ENCODE results near the gene PLA2G4F. TPM values are rescaled to one million over a fixed set of nuclear protein-coding genes. Genes with fewer than 3 reads are reported as not detected.

PLA2G4F gene
- total RNA-seq, 2 donors from 2014 or later, result 1.6 to 2.0 TPM

DNA sequence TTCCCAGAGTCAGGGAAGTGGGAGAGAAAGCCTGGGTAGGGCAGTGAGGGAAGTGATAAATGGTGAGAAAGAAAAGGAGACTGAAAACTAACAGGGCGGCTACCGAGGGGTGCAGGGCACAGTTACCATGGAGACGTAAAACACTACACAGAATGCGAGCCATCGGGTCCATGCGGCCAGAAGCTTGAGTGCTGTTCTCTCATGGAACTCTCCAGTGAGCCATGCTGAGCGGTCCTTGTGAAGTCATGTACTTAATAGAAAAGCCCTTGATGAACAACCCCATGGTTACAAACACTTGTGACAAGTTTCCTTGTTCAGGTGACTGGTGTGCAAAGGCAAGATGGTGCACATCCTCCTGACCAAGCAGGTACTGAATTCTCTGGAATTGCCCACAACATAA is 3.7 kb upstream of the PLA2G4F start:
- DNase-seq (no peak), ATAC-seq (no peak)
- Histone ChIP-seq H3K27me3 (no peaks in the 10 kb centered on the region), H3K4me1 (peaks cover 16% of the 10 kb centered on the region), H3K36me3 (replicated peaks in 1 of 2; ENCODE audit: insufficient read depth in 1 of 2, low read depth in 2 of 2) (peaks cover 8 to 29% of the 10 kb centered on the region in 2 donors), H3K9me3 (no peaks in the 10 kb centered on the region), H3K27ac (no peak overlapping the region), H3K4me3 (no peak overlapping the region)
- intact Hi-C loops (cut with DNase I), result no loop called here
- TF ChIP-seq POLR2A (IDR thresholded peaks at IDR 0.05), result no peak
- TF ChIP-seq CTCF (IDR thresholded peaks at IDR 0.05), result no peak
- WGBS, 2 donors, result 79 to 82% methylated on average over 7 of the region's 7 CpGs

DNA sequence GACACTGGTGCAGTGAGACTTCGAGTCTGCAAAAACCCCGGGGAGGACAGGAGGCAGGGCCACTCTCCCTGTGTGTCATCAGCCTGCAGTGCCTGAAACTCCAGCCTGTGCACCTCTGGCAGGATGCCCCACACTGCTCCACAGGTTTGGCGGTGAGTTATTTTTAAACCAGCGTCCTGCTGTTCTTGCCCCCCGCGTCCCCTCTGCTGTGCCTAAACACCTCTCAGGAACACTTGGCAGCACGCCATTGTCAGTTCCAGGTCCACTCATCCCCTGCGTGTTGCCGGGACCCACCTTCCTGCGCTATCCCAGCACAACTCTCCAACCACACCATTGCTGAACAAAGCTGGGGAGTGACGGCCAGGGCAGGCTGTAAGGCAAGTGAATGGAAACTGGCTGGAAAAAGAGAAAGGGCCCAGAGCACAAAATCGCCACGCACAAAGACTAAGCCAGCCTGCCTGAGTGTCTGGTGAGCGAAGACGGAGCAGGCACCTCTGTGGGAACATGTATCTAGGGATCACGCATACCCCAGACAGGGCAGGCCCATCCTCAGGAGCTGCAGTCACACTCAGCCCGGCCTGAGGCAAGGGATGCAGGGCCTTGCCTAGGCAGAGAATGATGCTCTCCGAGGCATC is 3.1 kb upstream of the PLA2G4F start:
- H3K27ac ChIP-seq, result no peak overlapping the region
- TF ChIP-seq CTCF (IDR thresholded peaks at IDR 0.05) (no peak), POLR2A (IDR thresholded peaks at IDR 0.05) (no peak)
- WGBS, 2 donors, result 86 to 93% methylated on average over 16 to 17 of the region's 18 CpGs
- ATAC-seq (no peak), DNase-seq (no peak)
- intact Hi-C loops (cut with DNase I), result no loop called here
- peaks cover 3 to 29% of the 10 kb centered on the region in 2 donors for H3K36me3 ChIP-seq (replicated peaks in 1 of 2; ENCODE audit: insufficient read depth in 1 of 2, low read depth in 2 of 2)
- H3K27me3 ChIP-seq, result no peaks in the 10 kb centered on the region
- peaks cover 16% of the 10 kb centered on the region for H3K4me1 ChIP-seq
- H3K9me3 ChIP-seq, result no peaks in the 10 kb centered on the region
- no peak overlapping the region for H3K4me3 ChIP-seq

- H3K4me1 ChIP-seq, result peaks cover 16% of the 10 kb centered on the region
- intact Hi-C loops (cut with DNase I), result no loop called here
- DNase-seq (no peak), ATAC-seq (no peak)
- no peaks in the 10 kb centered on the region for H3K27me3 ChIP-seq
- TF ChIP-seq CTCF (IDR thresholded peaks at IDR 0.05) (no peak), POLR2A (IDR thresholded peaks at IDR 0.05) (no peak)
- H3K4me3 ChIP-seq, result no peak overlapping the region
- WGBS, 2 donors, result 69 to 92% methylated on average over 4 to 10 of the region's 10 CpGs
- H3K9me3 ChIP-seq, result no peaks in the 10 kb centered on the region
- H3K36me3 ChIP-seq (replicated peaks in 1 of 2; ENCODE audit: insufficient read depth in 1 of 2, low read depth in 2 of 2), result peaks cover 3 to 27% of the 10 kb centered on the region in 2 donors
- no peak overlapping the region for H3K27ac ChIP-seq
These were observed 2.5 kb upstream of the PLA2G4F start for GRCh38 chr15:42158941-42159340.

DNA sequence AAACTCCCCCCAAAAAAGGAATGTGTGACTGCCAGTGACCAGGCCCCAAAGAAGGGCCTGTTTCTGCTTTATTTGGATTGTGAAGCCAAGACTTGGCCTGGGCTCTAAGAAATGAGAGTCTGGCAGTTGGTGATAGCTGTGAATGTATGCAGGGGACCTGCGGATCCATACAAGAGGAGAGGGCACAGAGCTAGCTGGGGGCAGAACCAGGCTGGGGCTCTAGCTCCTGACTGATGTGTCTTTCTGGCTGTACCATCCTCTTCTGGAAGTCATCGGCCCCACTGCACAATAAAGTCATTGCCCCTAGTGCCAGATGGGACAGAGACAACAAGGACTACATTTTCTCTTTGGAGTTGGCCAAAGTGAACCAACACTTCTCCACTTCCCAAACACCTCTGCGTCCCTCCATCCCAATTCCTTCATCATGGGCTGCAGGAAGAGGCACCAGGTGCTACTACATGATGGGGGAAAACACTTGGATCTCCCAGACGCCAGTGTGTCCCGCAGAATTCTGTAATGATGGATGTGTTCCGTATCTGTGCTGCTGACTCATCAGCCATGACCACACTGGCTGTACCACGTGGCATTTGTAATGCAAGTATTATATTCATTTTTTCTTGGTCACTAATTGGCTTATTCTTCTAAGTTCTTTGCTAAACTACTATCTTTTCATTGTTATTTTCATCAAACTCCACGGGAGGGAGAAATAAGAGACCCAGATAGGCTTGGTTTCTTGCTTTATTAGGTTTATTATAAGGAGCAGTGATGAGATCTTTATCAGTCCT is 1.7 kb upstream of the PLA2G4F start:
- no peak overlapping the region for H3K4me3 ChIP-seq
- intact Hi-C loops (cut with DNase I), result no loop called here
- 88 to 89% methylated on average over 8 of the region's 8 CpGs for WGBS, 2 donors
- H3K9me3 ChIP-seq, result no peaks in the 10 kb centered on the region
- ATAC-seq, result no peak
- H3K4me1 ChIP-seq, result peaks cover 16% of the 10 kb centered on the region
- H3K36me3 ChIP-seq (replicated peaks in 1 of 2; ENCODE audit: insufficient read depth in 1 of 2, low read depth in 2 of 2), result peaks cover 1 to 27% of the 10 kb centered on the region in 2 donors
- H3K27ac ChIP-seq, result no peak overlapping the region
- DNase-seq, result no peak
- TF ChIP-seq CTCF (IDR thresholded peaks at IDR 0.05), result no peak
- TF ChIP-seq POLR2A (IDR thresholded peaks at IDR 0.05), result no peak
- H3K27me3 ChIP-seq, result no peaks in the 10 kb centered on the region

Measured in body of pancreas (tissue), 4 donors.